ENCODE measurements around the gene KRTAP4-5.
"Not testable (repeated sequence)": the region's sequence is repeated elsewhere in the genome, so short reads cannot be mapped to it uniquely, and the experiment has no call there.

Gene KRTAP4-5

DNA sequence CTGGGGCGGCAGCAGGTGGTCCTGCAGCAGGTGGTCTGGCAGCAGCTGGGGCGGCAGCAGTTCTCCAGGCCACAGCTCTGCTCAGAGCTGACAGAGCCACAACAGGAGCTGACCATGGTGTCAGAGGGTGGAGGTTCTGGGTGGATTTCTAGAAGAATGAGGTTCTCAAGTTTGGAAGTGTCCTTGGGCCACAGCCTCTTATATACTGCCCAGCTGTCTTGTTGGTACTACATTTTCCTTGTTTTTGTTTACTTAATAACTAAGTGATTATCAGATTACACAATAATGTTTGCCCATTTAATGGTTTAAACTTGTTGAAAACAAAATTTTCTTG, at the start of gene KRTAP4-5:
TSS of gene KRTAP4-5 (minus strand) at position 174 of the 334 bp plus-strand sequence. CDS start at position 116, 58 bp downstream.
- FAIRE-seq: no peak

DNA sequence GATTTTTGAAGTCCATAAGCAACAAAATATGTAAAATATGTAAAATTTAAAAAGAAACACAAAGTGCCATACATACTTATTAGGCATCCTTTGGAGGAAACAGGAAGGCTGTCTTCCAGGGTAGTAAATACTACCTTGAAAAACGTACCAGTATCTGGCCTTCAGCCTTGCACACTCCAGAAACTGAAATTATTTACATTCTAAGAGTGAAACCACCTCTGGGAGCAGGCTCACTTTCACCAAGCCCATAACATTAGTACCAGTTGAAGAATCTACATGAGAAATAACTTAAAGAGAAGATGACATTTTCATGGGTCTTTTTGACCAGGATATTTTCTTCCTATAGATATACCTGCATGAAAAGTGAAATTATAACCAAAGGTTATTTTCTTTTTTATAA, 46.4 kb upstream of the KRTAP4-5 start:
- FAIRE-seq: no peak

DNA sequence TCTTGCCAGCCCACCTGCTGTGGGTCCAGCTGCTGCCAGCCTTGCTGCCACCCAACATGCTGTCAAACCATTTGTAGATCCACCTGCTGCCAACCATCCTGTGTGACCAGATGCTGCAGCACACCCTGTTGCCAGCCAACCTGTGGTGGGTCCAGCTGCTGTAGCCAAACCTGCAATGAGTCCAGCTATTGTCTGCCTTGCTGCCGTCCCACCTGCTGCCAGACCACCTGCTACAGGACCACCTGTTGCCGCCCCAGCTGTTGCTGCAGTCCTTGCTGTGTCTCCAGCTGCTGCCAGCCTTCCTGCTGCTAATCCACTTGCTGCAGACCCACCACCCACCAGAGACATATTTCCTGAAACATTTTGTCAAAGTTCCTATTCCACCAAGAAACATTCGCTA, 40.7 kb upstream of the KRTAP4-5 start:
- FAIRE-seq: no peak

DNA sequence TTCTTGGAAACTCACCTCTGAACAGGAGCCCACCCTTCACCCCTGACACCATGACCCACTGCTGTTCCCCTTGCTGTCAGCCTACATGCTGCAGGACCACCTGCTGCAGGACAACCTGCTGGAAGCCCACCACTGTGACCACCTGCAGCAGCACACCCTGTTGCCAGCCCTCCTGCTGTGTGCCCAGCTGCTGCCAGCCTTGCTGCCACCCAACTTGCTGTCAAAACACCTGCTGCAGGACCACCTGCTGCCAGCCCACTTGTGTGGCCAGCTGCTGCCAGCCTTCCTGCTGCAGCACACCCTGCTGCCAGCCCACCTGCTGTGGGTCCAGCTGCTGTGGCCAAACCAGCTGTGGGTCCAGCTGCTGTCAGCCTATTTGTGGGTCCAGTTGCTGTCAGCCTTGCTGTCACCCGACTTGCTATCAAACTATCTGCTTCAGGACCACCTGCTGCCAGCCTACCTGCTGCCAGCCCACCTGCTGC, 40.3 kb upstream of the KRTAP4-5 start, which contains the start of gene KRTAP9-1:
TSS of gene KRTAP9-1 (plus strand) at position 51 of the 482 bp plus-strand sequence. CDS start at position 51, 0 bp downstream.
- FAIRE-seq: not testable (repeated sequence)

DNA sequence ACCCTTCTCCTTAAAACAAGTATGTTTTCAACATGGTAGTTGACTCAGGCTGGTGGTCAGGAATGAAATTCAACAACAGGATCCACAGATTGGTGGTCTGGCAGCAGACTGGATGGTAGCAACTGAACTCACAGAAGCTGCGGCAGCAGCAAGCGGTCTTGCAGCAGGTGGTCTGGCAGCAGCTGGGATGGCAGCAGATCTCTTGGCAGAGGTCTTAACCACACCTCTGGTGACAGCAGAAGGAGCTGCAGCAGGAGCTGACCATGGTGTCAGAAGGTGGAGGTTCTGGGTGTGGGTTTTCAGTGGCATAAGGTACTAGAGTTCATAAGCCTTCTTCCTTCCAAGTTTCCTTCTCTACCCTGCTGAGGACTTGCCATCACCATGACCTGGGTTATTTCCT, 37.2 kb upstream of the KRTAP4-5 start:
- FAIRE-seq: no peak

DNA sequence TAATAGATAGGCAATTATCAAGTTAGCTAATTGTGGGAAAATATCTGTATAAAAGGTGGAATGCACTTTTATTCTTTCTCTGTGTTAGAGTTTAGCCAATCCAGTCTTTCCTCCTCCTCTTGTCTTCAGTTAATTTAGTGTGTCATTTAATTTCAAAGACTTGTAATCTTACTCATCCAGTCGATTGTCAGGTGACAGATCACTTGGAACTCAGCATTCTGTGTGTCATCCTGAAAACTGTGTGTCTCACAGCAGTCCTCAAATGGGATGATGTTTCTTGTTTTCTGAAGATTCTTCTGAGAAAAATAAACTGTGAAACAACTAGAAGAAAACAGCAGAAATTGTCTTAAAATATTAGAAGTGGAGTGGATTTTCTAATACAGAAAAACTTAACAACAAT, 35.4 kb upstream of the KRTAP4-5 start:
- FAIRE-seq: no peak

DNA sequence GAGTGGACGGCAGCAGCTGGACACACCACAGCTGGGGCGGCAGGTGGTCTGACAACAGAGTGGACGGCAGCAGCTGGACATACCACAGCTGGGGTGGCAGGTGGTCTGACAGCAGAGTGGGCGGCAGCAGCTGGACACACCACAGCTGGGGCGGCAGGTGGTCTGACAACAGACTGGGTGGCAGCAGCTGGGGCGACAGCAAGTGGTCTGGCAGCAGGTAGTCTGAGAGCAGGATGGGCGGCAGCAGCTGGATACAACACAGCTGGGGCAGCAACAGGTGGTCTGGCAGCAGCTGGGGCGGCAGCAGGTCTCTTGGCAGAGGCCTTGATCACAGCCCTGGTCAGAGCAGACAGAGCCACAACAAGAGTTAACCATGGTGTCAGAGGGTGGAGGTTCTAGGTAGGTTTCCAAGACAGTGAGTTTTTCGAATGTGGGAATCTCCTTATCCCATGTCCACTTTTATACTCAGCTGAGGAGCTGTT, 34.9 kb upstream of the KRTAP4-5 start, which contains the start of gene KRTAP4-1:
TSS of gene KRTAP4-1 (minus strand) at position 432 of the 482 bp plus-strand sequence. CDS start at position 375, 57 bp downstream.
- no peak for FAIRE-seq

DNA sequence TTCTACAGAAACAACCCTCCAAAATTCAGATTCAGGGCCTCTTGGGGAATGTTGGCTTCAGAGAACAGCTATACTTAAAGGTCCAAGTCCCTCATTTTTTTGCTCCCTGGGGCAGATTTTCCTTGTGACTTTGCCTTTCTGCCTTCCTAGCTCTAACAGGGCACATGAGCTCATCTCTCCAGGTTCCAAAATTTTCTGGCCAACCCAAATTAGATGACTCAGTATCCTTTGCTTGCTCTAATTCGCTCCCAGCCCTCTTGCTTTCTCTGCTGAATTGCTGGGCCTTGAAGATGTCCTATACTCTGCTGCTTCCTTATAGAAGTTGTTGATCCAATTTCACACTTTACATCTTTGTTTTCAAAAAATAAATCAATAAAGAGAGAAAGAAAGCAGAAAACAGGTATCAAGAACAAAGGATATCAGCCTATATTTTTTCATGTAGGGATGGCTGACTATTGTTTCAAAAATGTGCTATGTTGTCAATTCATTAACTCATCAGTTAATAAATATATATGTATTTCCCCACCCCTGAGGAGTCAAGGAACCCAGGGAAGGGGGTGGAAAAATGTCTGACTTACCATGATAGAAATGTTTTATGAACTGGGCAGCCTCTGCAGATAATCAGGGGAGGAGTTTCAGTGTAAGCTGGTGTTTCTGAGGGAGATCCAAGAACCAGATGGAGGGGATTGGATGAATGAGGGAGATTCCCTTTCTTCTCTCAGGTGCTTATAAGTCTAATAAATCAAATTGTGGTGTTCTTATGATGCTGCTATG, 29.4 kb upstream of the KRTAP4-5 start:
- no peak for FAIRE-seq

DNA sequence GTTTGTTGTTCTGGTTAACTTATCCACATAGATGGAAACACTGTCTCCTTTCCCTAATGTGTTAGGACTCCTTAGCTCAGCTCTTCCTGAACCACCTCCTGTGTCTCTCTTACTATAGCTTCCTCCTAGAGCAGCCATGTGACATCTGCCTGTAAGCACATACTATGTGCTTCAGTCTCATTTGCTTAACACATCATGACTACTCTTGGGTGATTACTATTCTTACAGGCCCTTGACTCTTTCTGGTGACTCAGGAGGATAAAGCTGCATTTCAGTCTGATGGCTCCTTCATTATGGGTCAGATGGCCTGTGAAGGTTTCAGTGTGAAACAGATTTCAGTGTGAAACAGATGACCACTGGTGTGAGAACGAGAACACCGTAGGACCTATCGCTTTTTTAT, 28.7 kb upstream of the KRTAP4-5 start:
- FAIRE-seq: no peak

DNA sequence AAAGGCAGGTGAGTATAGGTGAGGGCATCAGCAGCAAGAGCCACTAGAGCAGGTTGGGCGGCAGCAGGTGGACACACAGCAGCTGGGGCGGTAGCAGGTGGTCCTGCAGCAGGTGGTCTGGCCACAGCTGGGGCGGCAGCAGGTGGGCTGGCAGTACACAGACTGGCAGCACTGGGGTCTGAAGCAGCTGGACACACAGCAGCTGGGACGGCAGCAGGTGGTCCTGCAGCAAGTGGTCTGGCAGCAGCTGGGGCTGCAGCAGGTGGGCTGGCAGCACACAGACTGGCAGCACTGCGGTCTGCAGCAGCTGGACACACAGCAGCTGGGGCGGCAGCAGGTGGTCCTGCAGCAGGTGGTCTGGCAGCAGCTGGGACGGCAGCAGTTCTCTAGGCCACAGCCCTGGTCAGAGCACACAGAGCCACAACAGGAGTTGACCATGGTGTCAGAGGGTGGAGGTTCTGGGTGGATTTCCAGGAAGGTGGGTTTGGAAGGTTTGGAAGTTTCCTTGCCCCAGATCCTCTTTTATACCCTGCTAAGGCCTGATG, 28.2 kb upstream of the KRTAP4-5 start, which contains the start of gene KRTAP4-2:
TSS of gene KRTAP4-2 (minus strand) at position 495 of the 545 bp plus-strand sequence. CDS start at position 438, 57 bp downstream.
- no peak for FAIRE-seq

DNA sequence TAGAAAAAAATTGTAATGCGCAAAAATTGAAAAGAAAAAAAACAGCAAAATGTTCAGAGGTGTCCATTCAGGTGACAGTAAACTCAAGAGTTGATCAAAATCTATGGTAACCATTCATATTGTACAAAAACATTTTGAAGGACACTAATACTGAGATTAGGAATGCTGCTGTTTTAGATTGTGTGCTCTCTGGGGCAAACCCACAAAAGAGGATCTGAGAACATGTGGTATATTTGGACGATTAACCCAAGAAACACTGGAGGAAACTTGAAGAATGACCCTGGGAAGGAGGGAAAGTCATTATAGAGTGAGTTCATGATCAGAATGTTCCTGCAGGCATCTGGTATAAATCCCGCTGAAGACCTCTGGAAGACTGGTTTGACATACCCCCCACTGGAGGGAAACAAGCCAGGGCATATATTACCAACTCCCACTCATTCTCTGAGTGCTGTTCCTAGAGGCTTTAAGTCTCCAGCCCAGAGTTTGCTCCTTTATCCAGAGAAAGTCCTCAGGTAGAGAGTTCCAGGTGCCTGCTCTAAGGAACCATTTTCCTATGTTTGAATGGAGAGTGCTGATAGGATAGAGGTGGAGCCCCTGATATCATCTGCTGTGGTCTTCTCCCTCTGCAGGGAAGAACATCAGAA, 27.2 kb upstream of the KRTAP4-5 start:
- FAIRE-seq: no peak

DNA sequence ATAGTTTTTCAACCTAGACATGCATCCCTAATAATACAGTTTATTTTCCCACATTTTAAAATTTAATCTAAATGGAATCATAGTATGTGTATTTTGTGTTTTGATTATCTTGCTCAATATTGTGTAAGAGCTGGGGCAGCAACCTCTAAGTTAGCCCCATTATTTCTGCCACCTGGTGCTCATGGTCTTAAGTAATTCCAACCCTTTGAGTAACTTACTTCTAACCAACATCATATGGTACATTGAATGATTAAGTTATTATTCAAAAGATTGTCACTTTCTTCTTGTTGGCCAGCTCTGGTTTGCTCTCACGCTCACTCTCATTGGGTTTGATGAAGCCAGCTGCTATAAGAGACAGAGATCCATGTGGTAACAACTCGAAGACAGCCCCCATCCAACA, 22.3 kb upstream of the KRTAP4-5 start:
- no peak for FAIRE-seq

DNA sequence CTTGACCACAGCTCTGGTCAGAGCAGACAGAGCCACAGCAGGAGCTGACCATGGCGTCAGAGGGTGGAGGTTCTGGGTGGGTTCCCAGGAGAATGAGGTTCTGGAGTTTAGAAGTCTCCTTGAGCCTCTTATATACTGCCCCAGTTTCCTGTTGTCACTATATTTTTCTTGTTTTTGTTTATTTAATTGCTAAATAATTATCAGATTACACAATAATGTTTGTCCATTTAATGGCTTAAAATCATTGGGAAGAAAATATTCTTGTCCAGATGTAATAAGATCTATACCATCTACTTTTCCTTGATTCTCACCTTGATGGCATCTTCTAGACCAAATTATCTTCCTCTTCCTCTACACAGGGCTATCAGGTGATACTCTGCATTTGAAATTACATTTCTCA, 18.5 kb upstream of the KRTAP4-5 start, which contains the start of gene KRTAP4-3:
TSS of gene KRTAP4-3 (minus strand) at position 101 of the 400 bp plus-strand sequence. CDS start at position 52, 49 bp downstream.
- FAIRE-seq: no peak

DNA sequence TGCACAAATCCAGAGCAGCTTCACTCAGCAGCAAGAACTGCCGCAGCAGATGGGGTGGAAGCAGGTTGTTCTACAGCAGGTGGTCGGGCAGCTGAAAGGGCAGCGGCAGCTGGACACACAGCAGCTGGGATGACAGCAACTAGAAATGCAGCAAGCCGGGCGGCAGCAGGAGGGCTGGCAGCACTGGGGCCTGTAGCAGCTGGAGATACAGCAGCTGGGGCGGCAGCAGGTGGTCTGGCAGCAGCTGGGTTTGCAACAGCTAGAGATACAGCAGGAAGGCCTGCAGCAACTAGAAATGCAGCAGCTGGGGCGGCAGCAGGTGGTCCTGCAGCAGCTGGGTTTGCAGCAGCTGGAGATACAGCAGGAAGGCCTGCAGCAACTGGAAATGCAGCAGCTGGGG, 17.9 kb upstream of the KRTAP4-5 start:
- FAIRE-seq: no peak

DNA sequence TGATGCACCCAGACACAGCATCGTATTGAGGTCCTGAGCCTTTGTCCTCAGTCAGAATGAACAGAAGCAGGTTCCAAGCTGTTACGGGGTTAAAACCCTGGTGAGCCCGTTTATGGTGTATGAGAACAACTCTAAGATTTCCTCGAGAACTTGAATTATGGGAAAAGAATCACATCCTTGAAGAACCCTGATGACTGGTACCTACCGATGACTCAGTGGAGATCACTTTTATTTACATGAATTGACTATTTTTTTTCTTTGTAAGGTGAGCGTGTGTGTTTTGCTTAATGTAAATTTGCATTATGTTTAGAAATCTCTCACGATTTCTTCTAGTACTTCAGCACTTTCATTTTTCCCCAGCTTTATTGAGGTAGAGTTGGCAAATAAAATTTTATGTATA, 14.2 kb upstream of the KRTAP4-5 start:
- FAIRE-seq: no peak

DNA sequence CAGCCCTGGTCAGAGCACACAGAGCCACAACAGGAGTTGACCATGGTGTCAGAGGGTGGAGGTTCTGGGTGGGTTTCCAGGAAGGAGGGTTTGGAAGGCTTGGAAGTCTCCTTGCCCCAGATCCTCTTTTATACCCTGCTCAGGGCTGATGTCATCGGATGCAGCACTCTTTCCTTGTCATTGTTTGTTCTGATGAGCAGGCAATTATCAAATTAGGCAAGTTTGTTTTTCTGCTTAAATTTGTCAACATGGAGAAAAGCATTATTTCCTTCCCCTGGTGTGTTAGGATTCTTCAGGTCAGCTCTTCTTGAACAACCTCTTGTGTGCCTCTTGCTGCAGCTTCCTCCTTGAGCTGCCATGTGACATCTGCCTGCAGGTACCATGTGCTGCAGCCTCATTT, 11.0 kb upstream of the KRTAP4-5 start, which contains the start of gene KRTAP4-4:
TSS of gene KRTAP4-4 (minus strand) at position 101 of the 400 bp plus-strand sequence. CDS start at position 44, 57 bp downstream.
- no peak for FAIRE-seq

DNA sequence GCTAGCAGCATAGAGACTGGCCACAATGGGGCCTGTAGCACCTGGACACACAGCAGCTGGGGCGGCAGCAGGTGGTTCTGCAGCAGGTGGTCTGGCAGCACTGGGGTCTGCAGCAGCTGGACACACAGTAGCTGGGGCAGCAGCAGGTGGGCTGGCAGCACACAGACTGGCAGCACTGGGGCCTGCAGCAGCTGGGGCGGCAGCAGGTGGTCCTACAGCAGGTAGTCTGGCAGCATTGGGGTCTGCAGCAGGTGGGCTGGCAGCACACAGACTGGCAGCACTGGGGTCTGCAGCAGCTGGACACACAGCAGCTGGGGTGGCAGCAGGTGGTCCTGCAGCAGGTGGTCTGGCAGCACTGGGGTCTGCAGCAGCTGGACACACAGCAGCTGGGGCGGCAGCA, 10.6 kb upstream of the KRTAP4-5 start:
- FAIRE-seq: not testable (repeated sequence)

DNA sequence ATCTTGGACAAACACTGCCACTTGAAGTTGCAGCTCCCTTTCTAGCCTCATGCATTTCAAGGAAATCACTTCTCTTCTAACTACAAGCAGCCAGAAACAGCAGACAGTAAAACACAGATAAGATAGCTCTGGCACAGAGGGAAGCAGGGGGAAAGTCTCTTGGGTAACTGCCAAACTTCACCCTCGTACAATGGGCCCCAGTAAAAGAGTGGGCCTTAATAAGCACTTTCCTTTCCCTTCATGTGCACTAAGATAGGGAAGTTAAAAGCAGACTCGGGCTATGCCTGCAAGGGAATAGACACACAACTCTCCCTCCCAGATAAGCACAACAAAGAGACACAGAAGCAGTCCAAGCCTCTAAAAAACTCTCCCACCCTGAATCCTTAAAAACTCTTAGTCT, 4.2 kb upstream of the KRTAP4-5 start:
- no peak for FAIRE-seq

DNA sequence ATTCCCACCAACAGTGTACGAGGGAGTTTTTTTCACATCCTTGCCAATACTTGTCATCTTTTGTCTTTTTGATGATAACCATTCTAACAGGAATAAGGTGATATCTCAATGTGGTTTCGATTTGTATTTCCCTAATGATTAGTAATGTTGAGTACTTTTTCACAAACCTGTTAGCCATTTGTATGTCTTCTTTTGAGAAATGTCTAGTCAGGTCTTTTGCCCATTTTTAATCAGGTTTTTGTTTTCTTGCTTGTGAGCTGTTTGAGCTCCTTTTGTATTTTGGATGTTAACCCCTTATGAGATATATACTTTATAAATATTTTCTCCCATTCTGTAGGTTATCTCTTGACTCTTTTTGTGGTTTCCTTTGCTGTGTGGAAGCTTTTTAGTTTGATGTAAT, 1.9 kb upstream of the KRTAP4-5 start:
- FAIRE-seq: no peak

DNA sequence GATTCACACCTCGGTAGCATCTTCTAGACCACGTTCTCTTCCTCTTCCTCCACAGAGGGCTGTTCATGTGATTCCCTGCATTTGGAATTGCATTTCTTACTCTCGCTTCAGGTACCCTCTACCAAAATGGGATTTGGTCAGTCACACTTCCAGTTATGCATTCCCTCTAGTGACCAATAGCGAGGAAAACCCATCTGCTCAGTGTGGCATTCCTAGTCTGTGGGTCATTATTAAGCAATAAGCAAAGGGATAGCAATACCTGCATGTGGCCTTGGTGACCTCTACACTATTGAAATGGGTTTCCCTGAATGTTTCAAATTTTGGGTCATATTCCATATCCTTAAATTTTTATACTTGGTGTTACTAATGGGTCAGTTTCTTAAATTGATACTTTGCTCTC, 401 bp upstream of the KRTAP4-5 start:
- FAIRE-seq: no peak

DNA sequence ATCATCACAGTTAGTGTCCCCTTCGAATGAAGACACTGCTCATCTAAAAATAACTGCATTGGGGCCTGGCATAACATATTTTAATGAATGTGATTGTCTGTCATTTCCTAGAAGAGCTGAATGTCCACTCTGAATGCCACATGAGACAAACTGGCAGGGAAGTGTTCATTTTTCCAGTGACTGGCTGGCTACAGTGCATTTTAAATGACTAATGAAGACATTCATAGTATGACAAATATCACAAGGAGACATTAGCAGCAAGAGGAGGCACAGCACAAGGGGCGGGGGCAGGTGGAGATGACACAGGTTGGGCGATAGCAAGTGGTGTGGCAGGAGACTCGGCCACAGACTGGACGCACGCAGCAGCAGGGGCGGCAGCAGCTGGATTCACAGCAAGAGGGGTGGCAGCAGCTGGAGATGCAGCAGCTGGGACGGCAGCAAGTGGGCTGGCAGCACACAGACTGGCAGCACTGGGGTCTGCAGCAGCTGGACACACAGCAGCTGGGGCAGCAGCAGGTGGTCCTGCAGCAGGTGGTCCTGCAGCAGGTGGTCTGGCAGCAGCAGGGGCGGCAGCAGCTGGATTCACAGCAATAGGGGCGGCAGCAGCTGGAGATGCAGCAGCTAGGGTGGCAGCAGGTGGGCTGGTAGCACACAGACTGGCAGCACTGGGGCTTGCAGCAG, 514 bp downstream of the KRTAP4-5 start:
- FAIRE-seq: not testable (repeated sequence)

DNA sequence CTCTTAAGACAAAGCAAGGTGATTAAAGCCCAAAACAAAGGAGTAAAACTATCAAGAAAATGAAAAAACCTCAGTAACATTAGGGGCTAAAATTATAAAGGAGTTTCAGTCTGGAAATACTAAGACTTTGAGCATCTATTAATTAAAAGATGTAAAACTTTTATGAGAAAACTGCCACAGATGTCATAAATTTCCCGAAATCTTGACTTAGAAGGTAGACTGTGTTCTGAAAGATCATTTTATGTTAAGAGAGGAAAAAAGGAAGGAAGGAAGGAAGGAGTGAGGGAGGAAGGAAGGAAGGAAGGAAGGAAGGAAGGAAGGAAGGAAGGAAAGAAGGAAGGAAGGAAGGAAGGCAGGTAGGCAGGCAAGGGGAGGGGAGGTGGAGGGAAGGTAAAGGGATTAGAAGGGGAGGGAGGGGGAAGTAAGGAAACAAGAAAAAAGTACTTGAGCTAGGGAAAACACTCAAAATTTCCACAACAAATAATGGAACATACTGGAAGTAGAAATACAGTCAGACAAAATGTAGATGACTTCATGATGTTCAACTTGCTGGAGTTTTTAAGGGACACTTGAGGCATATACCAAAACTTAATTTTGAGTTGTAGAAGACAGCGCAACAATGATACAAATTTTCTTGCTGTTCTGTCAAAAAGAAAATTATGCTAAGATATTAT, 2.0 kb downstream of the KRTAP4-5 start:
- FAIRE-seq: no peak

Measured in G401.6 (cell line).